Left lung (tissue), 10 donors: ENCODE data around the gene FRS2. TPM values are rescaled to one million over a fixed set of nuclear protein-coding genes. Genes with fewer than 3 reads are reported as not detected.
"Not testable (repeated sequence)": the region's sequence is repeated elsewhere in the genome, so short reads cannot be mapped to it uniquely, and the experiment has no call there.

Source experiments
- ATAC-seq: fragments of 200-7000 bp; cut with Tn5 transposase; one replicate; pipeline ENCODE4 v1.9.1; 2020; ENCODE audit warnings: moderate library complexity
- DNase-seq, 4 donors: peaks; one replicate each; pipeline ENCODE4 v3.0.0-alpha.2; 2013 to 2020
- H3K27ac ChIP-seq, 2 donors: fragments of 200-600 bp; sonication (generic) in 1 of 2; one replicate each; pipeline versions ENCODE4 v1.5.0 to v1.8.0; 2020 to 2021
- H3K27me3 ChIP-seq, 2 donors: fragments of 200-600 bp; sonication (generic) in 1 of 2; one replicate each; pipeline versions ENCODE4 v1.5.0 to v1.8.0; 2020 to 2021
- H3K36me3 ChIP-seq, 2 donors: fragments of 200-600 bp; sonication (generic) in 1 of 2; one replicate each; pipeline versions ENCODE4 v1.5.0 to v1.8.0; 2020 to 2021
- H3K4me1 ChIP-seq, 2 donors: fragments of 200-600 bp; one replicate each; pipeline ENCODE4 v1.8.0; 2021
- H3K4me3 ChIP-seq, 2 donors: fragments of 200-600 bp; sonication (generic) in 1 of 2; one replicate each; pipeline versions ENCODE4 v1.5.0 to v1.8.0; 2020 to 2021; ENCODE audit warnings: mild to moderate bottlenecking in 1 of 2
- H3K9me3 ChIP-seq, 2 donors: fragments of 200-600 bp; sonication (generic) in 1 of 2; one replicate each; pipeline versions ENCODE4 v1.5.0 to v1.8.0; 2020 to 2021
- CTCF ChIP-seq, 2 donors: fragments of 200-600 bp; sonication (generic) in 1 of 2; IDR thresholded peaks; one replicate each; pipeline versions ENCODE4 v1.5.0 to v1.8.0; 2021; ENCODE audit warnings: antibody characterized with exemption in 2 of 2
- intact Hi-C, 2 donors: fragments of 100-400 bp; cut with DNase I; formaldehyde crosslinking; loops; one replicate each; pipeline versions ENCODE4 v1.11.2 to v1.14.2; 2022
- polyA plus RNA-seq, 6 donors: library from polyadenylated mRNA; unstranded; fragments of 120-200 nt; gene quantifications; one replicate each; pipeline ENCODE4 v1.2.1, GENCODE V29; 2013; ENCODE audit not compliant: insufficient read length in 6 of 6
- total RNA-seq, 2 donors: library from RNA; stranded (reverse); fragmentation: NEBNext Ultra II Directional; extraction: Animal tissue kit (Norgen Biotek cat#: 25700); gene quantifications; one replicate each; pipeline ENCODE4 v1.2.1, GENCODE V29; 2021
- donor health status: DM: no; HTN: yes; CAD: no.
- donor health status: DM: no; HTN: no; CAD: no.

Gene FRS2
- total and polyA plus RNA-seq, 8 donors: 28.9 to 49.4 (median 43.6) TPM

DNA sequence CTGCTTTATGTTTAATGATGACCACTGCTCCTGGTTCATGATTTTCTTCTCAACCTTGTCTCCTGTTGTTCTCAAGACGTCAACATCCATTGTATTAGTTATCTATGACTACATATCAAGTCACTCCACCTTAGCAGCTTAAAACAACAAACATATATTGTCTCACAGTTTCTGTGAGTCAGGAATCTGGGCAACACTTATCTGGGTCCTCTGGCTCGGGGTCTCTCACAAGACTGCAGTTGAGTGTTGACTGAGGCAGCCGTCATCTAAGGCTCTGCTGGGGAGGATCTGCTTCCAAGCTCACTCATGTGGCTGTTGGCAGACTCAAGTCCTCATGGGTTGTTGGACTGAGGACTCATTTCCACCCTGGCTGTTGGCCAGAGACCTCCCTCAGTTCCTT lies 27.3 kb upstream of the FRS2 start:
- intact Hi-C loops: no loop called here
- Histone ChIP-seq H3K4me1 (no peaks in the 10 kb centered on the region), H3K36me3 (no peaks in the 10 kb centered on the region), H3K4me3 (no peak overlapping the region), H3K27me3 (no peaks in the 10 kb centered on the region), H3K27ac (no peak overlapping the region), H3K9me3 (no peaks in the 10 kb centered on the region)
- no peak for DNase-seq
- TF ChIP-seq CTCF (IDR thresholded peaks at IDR 0.05): no peak
- ATAC-seq: no peak

GRCh38 chr12:69443916-69444315 lies 26.3 kb upstream of the FRS2 start:
- Histone ChIP-seq H3K9me3 (no peaks in the 10 kb centered on the region), H3K4me3 (no peak overlapping the region), H3K36me3 (no peaks in the 10 kb centered on the region), H3K4me1 (no peaks in the 10 kb centered on the region), H3K27me3 (no peaks in the 10 kb centered on the region), H3K27ac (no peak overlapping the region)
- TF ChIP-seq CTCF (IDR thresholded peaks at IDR 0.05): no peak
- intact Hi-C loops: no loop called here
- ATAC-seq (no peak), DNase-seq (no peak)

DNA sequence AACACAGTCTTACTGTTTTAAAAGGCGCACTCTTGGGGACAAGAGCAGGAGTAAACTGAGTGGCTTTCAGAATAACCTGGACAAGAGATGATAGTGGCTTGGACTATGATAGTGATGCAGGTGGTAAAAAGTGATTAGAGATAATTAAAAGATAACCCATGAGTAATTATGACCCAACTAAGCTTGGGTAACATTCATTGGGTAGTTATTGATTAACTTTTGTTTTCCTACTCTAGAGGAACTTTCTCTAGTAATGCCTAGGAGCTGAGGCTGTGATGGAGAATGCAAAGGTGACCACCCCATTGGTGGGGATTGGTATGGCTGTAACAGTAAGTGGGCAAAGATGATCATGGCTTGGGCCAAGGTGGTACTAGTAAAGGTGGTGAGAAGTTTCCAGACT lies 22.3 kb upstream of the FRS2 start:
- intact Hi-C loops: no loop called here
- Histone ChIP-seq H3K9me3 (no peaks in the 10 kb centered on the region), H3K36me3 (no peaks in the 10 kb centered on the region), H3K4me3 (no peak overlapping the region), H3K27me3 (no peaks in the 10 kb centered on the region), H3K4me1 (no peaks in the 10 kb centered on the region), H3K27ac (no peak overlapping the region)
- no peak for TF ChIP-seq CTCF (IDR thresholded peaks at IDR 0.05)
- DNase-seq: no peak
- ATAC-seq: no peak

DNA sequence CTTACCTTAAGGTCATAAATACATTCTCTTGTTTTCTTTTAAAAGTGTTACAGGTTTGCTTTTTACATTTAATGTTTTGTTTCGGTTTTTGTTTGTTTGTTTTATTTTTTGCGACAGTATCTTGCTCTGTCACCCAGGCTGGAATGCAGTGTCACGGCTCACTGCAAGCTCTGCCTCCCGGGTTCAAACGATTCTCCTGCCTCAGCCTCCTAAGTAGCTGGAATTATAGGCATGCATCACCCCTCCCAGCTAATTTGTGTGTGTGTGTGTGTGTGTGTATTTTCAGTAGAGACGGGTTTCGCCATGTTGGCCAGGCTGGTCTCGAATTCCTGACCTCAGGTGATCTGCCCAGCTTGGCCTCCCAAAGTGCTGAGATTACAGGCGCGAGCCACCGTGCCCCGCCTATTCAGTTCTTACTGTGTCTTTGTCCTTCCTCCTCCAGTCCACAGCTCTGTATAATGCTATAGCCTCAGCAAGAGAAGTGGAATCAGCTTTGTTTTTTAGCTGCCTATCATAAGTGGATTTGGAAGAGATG lies 17.5 kb upstream of the FRS2 start:
- H3K4me1 ChIP-seq, H3K36me3 ChIP-seq, ATAC-seq, H3K4me3 ChIP-seq, H3K27me3 ChIP-seq, H3K9me3 ChIP-seq, H3K27ac ChIP-seq, intact Hi-C loops, DNase-seq: not testable (repeated sequence)

DNA sequence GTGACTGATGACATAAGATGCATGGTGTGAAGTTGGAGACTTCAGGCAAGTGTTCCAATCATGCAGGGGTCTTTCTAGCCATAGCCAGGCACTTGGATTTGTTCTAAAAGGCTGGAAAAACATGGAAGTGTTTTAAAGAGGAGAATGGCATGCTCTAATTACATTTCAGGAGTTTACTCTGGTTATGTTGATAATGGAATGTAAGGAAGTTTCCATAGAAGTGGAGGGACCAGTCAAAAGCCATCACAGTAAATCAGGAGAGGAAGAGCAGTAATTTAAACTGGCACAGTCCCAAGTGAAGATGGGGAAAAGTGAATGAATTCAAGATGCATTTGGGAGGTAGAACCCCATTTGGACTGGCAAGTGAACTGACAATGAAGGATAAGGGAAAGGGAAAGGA lies 13.9 kb upstream of the FRS2 start:
- TF ChIP-seq CTCF (IDR thresholded peaks at IDR 0.05): no peak
- Histone ChIP-seq H3K27me3 (no peaks in the 10 kb centered on the region), H3K9me3 (no peaks in the 10 kb centered on the region), H3K27ac (no peak overlapping the region), H3K36me3 (no peaks in the 10 kb centered on the region), H3K4me1 (no peaks in the 10 kb centered on the region), H3K4me3 (no peak overlapping the region)
- intact Hi-C loops: no loop called here
- ATAC-seq (no peak), DNase-seq (no peak)

GRCh38 chr12:69457433-69457832 lies 12.8 kb upstream of the FRS2 start:
- no peak overlapping the region for H3K27ac ChIP-seq
- H3K36me3 ChIP-seq: no peaks in the 10 kb centered on the region
- ATAC-seq: no peak
- no peaks in the 10 kb centered on the region for H3K4me1 ChIP-seq
- H3K27me3 ChIP-seq: no peaks in the 10 kb centered on the region
- DNase-seq: no peak
- no peaks in the 10 kb centered on the region for H3K9me3 ChIP-seq
- no peak overlapping the region for H3K4me3 ChIP-seq
- TF ChIP-seq CTCF (IDR thresholded peaks at IDR 0.05): no peak
- intact Hi-C loops: no loop called here
